Thoracic aorta (tissue), 2 donors: ENCODE results near the gene CFAP54. TPM values are rescaled to one million over a fixed set of nuclear protein-coding genes. Genes with fewer than 3 reads are reported as not detected.

ENCODE experiments used
- ATAC-seq: fragments of 150-250 bp; one replicate; pipeline ENCODE4 v1.8.0; 2017; ENCODE audit warnings: low read depth; ENCODE audit not compliant: insufficient number of reproducible peaks, low FRiP score
- DNase-seq: peaks from one replicate; pipeline ENCODE4 v3.0.0-alpha.2; 2020; ENCODE audit warnings: low spot score
- H3K27ac ChIP-seq, 2 donors: fragments of 200-600 bp; sonication (generic); 1 replicate in 1 of 2; 2 replicates in 1 of 2; pipeline ENCODE4 v1.5.1; 2016; ENCODE audit warnings: mild to moderate bottlenecking in 2 of 2, moderate library complexity in 2 of 2
- H3K27me3 ChIP-seq: fragments of 200-600 bp; sonication (generic); replicated peaks from 2 replicates; pipeline ENCODE4 v1.6.0; 2016; ENCODE audit warnings: mild to moderate bottlenecking; ENCODE audit not compliant: insufficient read depth
- H3K36me3 ChIP-seq: fragments of 200-600 bp; sonication (generic); one replicate; pipeline ENCODE4 v1.5.1; 2016
- H3K4me1 ChIP-seq, 2 donors: fragments of 200-600 bp; sonication (generic); 1 replicate in 1 of 2; 2 replicates in 1 of 2; pipeline versions ENCODE4 v1.5.1 to v1.6.0; 2016; ENCODE audit warnings: low read depth in 2 of 2, mild to moderate bottlenecking in 1 of 2; ENCODE audit not compliant: control insufficient read depth in 1 of 2
- H3K4me3 ChIP-seq: fragments of 200-600 bp; sonication (generic); 2 replicates; pipeline ENCODE4 v1.5.1; 2016; ENCODE audit warnings: mild to moderate bottlenecking
- H3K9me3 ChIP-seq: fragments of 200-600 bp; sonication (generic); 2 replicates; pipeline ENCODE4 v1.5.1; 2016
- CTCF ChIP-seq: fragments of 200-600 bp; sonication (generic); IDR thresholded peaks from one replicate; pipeline ENCODE4 v1.5.1; 2019; ENCODE audit warnings: antibody characterized with exemption
- total RNA-seq, 2 donors: library from RNA; depleted of rRNA; stranded (reverse); fragments of >200 nt; gene quantifications; one replicate each; pipeline versions ENCODE4 v1.1.0 to v1.2.3, GENCODE V29; 2016

CFAP54 gene
- total RNA-seq, 2 donors from 2014 or later, result 1.1 to 4.2 TPM

GRCh38 chr12:96506776-96507175 lies 17.4 kb downstream of the CFAP54 start:
- Histone ChIP-seq H3K9me3 (no peaks in the 10 kb centered on the region), H3K36me3 (no peaks in the 10 kb centered on the region), H3K4me1 (peaks cover 12 to 16% of the 10 kb centered on the region in 2 donors), H3K27ac (no peak overlapping the region), H3K27me3 (no peaks in the 10 kb centered on the region), H3K4me3 (no peak overlapping the region)
- ATAC-seq (no peak), DNase-seq (no peak)
- TF ChIP-seq CTCF, result no peak

- no peak for DNase-seq
- H3K4me1 ChIP-seq, result peaks cover 6 to 16% of the 10 kb centered on the region in 2 donors
- H3K4me3 ChIP-seq, result no peak overlapping the region
- no peaks in the 10 kb centered on the region for H3K27me3 ChIP-seq
- peak overlapping the region; percentile 35 to 65 for H3K27ac ChIP-seq
- H3K9me3 ChIP-seq, result no peaks in the 10 kb centered on the region
- H3K36me3 ChIP-seq, result no peaks in the 10 kb centered on the region
- no peak for TF ChIP-seq CTCF
- ATAC-seq, result peak; percentile 61
Measured at GRCh38 chr12:96510306-96510764, 21.0 kb downstream of the CFAP54 start.

- ATAC-seq, result no peak
- H3K27ac ChIP-seq, result no peak overlapping the region
- H3K4me1 ChIP-seq, result peaks cover 6 to 16% of the 10 kb centered on the region in 2 donors
Measured at GRCh38 chr12:96513166-96513565, 23.8 kb downstream of the CFAP54 start.

GRCh38 chr12:96513681-96514080 lies 24.3 kb downstream of the CFAP54 start:
- no peaks in the 10 kb centered on the region for H3K9me3 ChIP-seq
- H3K4me3 ChIP-seq, result no peak overlapping the region
- peaks cover 6 to 15% of the 10 kb centered on the region in 2 donors for H3K4me1 ChIP-seq
- no peak for TF ChIP-seq CTCF
- ATAC-seq (no peak), DNase-seq (no peak)
- no peaks in the 10 kb centered on the region for H3K36me3 ChIP-seq
- H3K27me3 ChIP-seq, result no peaks in the 10 kb centered on the region
- no peak overlapping the region for H3K27ac ChIP-seq

More at GRCh38 chr12:96513166-96513565, 23.8 kb downstream of the CFAP54 start:
- H3K4me3 ChIP-seq, result no peak overlapping the region
- TF ChIP-seq CTCF, result no peak
- no peak for DNase-seq
- H3K9me3 ChIP-seq, result no peaks in the 10 kb centered on the region
- no peaks in the 10 kb centered on the region for H3K27me3 ChIP-seq
- H3K36me3 ChIP-seq, result no peaks in the 10 kb centered on the region

- no peaks in the 10 kb centered on the region for H3K27me3 ChIP-seq
- DNase-seq, result no peak
- no peaks in the 10 kb centered on the region for H3K36me3 ChIP-seq
- no peak for TF ChIP-seq CTCF
- H3K9me3 ChIP-seq, result no peaks in the 10 kb centered on the region
- H3K4me3 ChIP-seq, result no peak overlapping the region
- H3K27ac ChIP-seq, result no peak overlapping the region
- peaks cover 6 to 9% of the 10 kb centered on the region in 2 donors for H3K4me1 ChIP-seq
- no peak for ATAC-seq
Measured at GRCh38 chr12:96514328-96514727, 25.0 kb downstream of the CFAP54 start.
